Measurements from ENCODE around the gene BMP3. TPM values are rescaled to one million over a fixed set of nuclear protein-coding genes. Genes with fewer than 3 reads are reported as not detected.

The BMP3 gene
- total RNA-seq, 1 experiment from 2014 or later, result not detected

GRCh38 chr4:80989921-80990544 is 40.5 kb upstream of the BMP3 start:
- Mint-ChIP-seq H3K27ac (ENCODE audit: unreplicated experiment) (no peak overlapping the region), H3K27me3 (ENCODE audit: insufficient read depth, unreplicated experiment) (peaks cover 9% of the 10 kb centered on the region), H3K4me3 (ENCODE audit: unreplicated experiment) (no peak overlapping the region), H3K4me1 (ENCODE audit: low read depth, unreplicated experiment) (no peaks in the 10 kb centered on the region), H3K36me3 (ENCODE audit: insufficient read depth, unreplicated experiment) (no peaks in the 10 kb centered on the region), H3K9me3 (ENCODE audit: unreplicated experiment) (no peaks in the 10 kb centered on the region)
- BruUV-seq (replicated peaks), result no TSS peak
- Histone ChIP-seq H3K4me3 (ENCODE audit: low read depth, low read length) (no peak overlapping the region), H3K4me1 (no peaks in the 10 kb centered on the region), H3K27me3 (replicated peaks; ENCODE audit: control insufficient read depth, insufficient read depth, low read length) (no peaks in the 10 kb centered on the region), H3K36me3 (ENCODE audit: control insufficient read depth, insufficient read depth, low read length) (no peaks in the 10 kb centered on the region), H3K9me3 (no peaks in the 10 kb centered on the region)
- peak in 1 of 2 experiments; percentile 43 for DNase-seq
- TF ChIP-seq CTCF (IDR thresholded peaks at IDR 0.05; ENCODE audit: insufficient read depth in 1 of 2, low read depth in 1 of 2, low read length in 1 of 2, severe bottlenecking in 1 of 2, unreplicated experiment in 1 of 2), result peak; percentile 63 to 64
- intact Hi-C loops (cut with micrococcal nuclease; ENCODE audit: unreplicated experiment), result loop anchor here (1.0 to 10.0 kb wide), 3 partner anchors 375 to 628 kb away; no protein-coding TSS in a partner anchor
- ChIA-PET POLR2A (no interaction called here), CTCF (interaction anchor here (1.0 kb wide), 1 partner anchor 50 kb away, joined by 3 read pairs; no protein-coding TSS in a partner anchor)

- POLR2A ChIA-PET, result no interaction called here
- Mint-ChIP-seq H3K4me1 (ENCODE audit: low read depth, unreplicated experiment) (no peaks in the 10 kb centered on the region), H3K4me3 (ENCODE audit: unreplicated experiment) (no peak overlapping the region), H3K27ac (ENCODE audit: unreplicated experiment) (no peak overlapping the region), H3K36me3 (ENCODE audit: insufficient read depth, unreplicated experiment) (no peaks in the 10 kb centered on the region), H3K9me3 (ENCODE audit: unreplicated experiment) (no peaks in the 10 kb centered on the region), H3K27me3 (ENCODE audit: insufficient read depth, unreplicated experiment) (peaks cover 9% of the 10 kb centered on the region)
- intact Hi-C loops (cut with micrococcal nuclease; ENCODE audit: unreplicated experiment), result loop anchor here (1.0 to 10.0 kb wide), 3 partner anchors 376 to 629 kb away; no protein-coding TSS in a partner anchor
- H3K9me3 ChIP-seq, result no peaks in the 10 kb centered on the region
- H3K4me1 ChIP-seq, result no peaks in the 10 kb centered on the region
- H3K27me3 ChIP-seq (replicated peaks; ENCODE audit: control insufficient read depth, insufficient read depth, low read length), result no peaks in the 10 kb centered on the region
- DNase-seq, result no peak
- BruUV-seq (replicated peaks), result no TSS peak
- TF ChIP-seq CTCF (IDR thresholded peaks at IDR 0.05; ENCODE audit: insufficient read depth in 1 of 2, low read depth in 1 of 2, low read length in 1 of 2, severe bottlenecking in 1 of 2, unreplicated experiment in 1 of 2), result no peak
- CTCF ChIA-PET, result interaction anchor here (1.0 kb wide), 1 partner anchor 633 kb away, joined by 3 read pairs; no protein-coding TSS in a partner anchor
- no peak overlapping the region for H3K4me3 ChIP-seq (ENCODE audit: low read depth, low read length)
- no peaks in the 10 kb centered on the region for H3K36me3 ChIP-seq (ENCODE audit: control insufficient read depth, insufficient read depth, low read length)
Measured at GRCh38 chr4:80990851-80991250, 39.7 kb upstream of the BMP3 start.

GRCh38 chr4:80999943-81000342 is 30.6 kb upstream of the BMP3 start:
- H3K4me1 ChIP-seq, result no peaks in the 10 kb centered on the region
- no peak for DNase-seq
- no TSS peak for BruUV-seq (replicated peaks)
- intact Hi-C loops (cut with micrococcal nuclease; ENCODE audit: unreplicated experiment), result loop anchor here (10.0 kb wide), 1 partner anchor 385 kb away; no protein-coding TSS in a partner anchor
- no peak for TF ChIP-seq CTCF (IDR thresholded peaks at IDR 0.05; ENCODE audit: insufficient read depth in 1 of 2, low read depth in 1 of 2, low read length in 1 of 2, severe bottlenecking in 1 of 2, unreplicated experiment in 1 of 2)
- H3K36me3 ChIP-seq (ENCODE audit: control insufficient read depth, insufficient read depth, low read length), result no peaks in the 10 kb centered on the region
- no peaks in the 10 kb centered on the region for H3K27me3 ChIP-seq (replicated peaks; ENCODE audit: control insufficient read depth, insufficient read depth, low read length)
- Mint-ChIP-seq H3K27ac (ENCODE audit: unreplicated experiment) (no peak overlapping the region), H3K27me3 (ENCODE audit: insufficient read depth, unreplicated experiment) (peaks cover 4% of the 10 kb centered on the region), H3K9me3 (ENCODE audit: unreplicated experiment) (no peaks in the 10 kb centered on the region), H3K4me3 (ENCODE audit: unreplicated experiment) (no peak overlapping the region), H3K4me1 (ENCODE audit: low read depth, unreplicated experiment) (no peaks in the 10 kb centered on the region), H3K36me3 (ENCODE audit: insufficient read depth, unreplicated experiment) (no peaks in the 10 kb centered on the region)
- POLR2A ChIA-PET, result no interaction called here
- H3K4me3 ChIP-seq (ENCODE audit: low read depth, low read length), result no peak overlapping the region
- CTCF ChIA-PET, result no interaction called here
- H3K9me3 ChIP-seq, result no peaks in the 10 kb centered on the region
